Endothelial cell of umbilical vein (primary cell): Measurements from ENCODE around the gene CMC1. TPM values are rescaled to one million over a fixed set of nuclear protein-coding genes. Genes with fewer than 3 reads are reported as not detected.

Experiments used
- BruUV-seq: library from RNA; stranded (reverse); fragments of 400-500 nt; replicated peaks from 2 replicates; lab custom pipeline; 2021; lab: Mats Ljungman, UMichigan
- CTCF ChIA-PET: fragments of 300-600, 350-600 bp; sonication (Branson Sonifier 250); formaldehyde crosslinking; loops from one replicate; lab custom pipeline; 2021; ENCODE audit warnings: antibody characterized with exemption, inconsistent platforms; lab: Charles Lee
- POLR2A ChIA-PET: fragments of 300-600, 350-600 bp; sonication (Branson Sonifier 250); formaldehyde crosslinking; loops from one replicate; lab custom pipeline; 2021; ENCODE audit warnings: antibody characterized with exemption, inconsistent platforms; lab: Charles Lee
- DNase-seq: peaks from one replicate; pipeline ENCODE4 v3.0.0-alpha.2; 2011; ENCODE audit warnings: low read depth, low spot score
- FAIRE-seq: peaks from 2 replicates; lab custom pipeline; 2011; peaks lifted over from hg19 to GRCh38; lab: Jason Lieb, UNC
- H2AFZ ChIP-seq: 2 replicates; pipeline ENCODE4 v1.6.0; 2012; ENCODE audit warnings: low read depth, low read length, control low read depth, inconsistent platforms
- H3K27ac ChIP-seq: 2 replicates; pipeline ENCODE4 v1.5.1; 2011; ENCODE audit warnings: low read depth, mild to moderate bottlenecking, control low read depth, low read length, moderate library complexity; ENCODE audit not compliant: insufficient read depth
- H3K27me3 ChIP-seq, 2 experiments: 2 replicates each; pipeline versions ENCODE4 v1.6.0 to v1.6.1; 2011; ENCODE audit warnings: low read length in 2 of 2, mixed read lengths in 1 of 2; ENCODE audit not compliant: control insufficient read depth in 2 of 2, insufficient read depth in 2 of 2
- H3K36me3 ChIP-seq, 2 experiments: 2 replicates in 1 of 2; 3 replicates in 1 of 2; pipeline ENCODE4 v1.5.1; 2011; ENCODE audit warnings: low read length in 2 of 2, mild to moderate bottlenecking in 1 of 2, moderate library complexity in 1 of 2; ENCODE audit not compliant: control insufficient read depth in 2 of 2, insufficient read depth in 2 of 2; ENCODE audit errors: extremely low read depth in 1 of 2
- H3K4me1 ChIP-seq: 3 replicates; pipeline ENCODE4 v1.5.1; 2011; ENCODE audit warnings: mild to moderate bottlenecking, low read length; ENCODE audit not compliant: control insufficient read depth, insufficient read depth; ENCODE audit errors: extremely low read depth
- H3K4me2 ChIP-seq: 2 replicates; pipeline ENCODE4 v1.6.1; 2011; ENCODE audit warnings: low read length, control low read depth, mixed read lengths; ENCODE audit not compliant: insufficient read depth
- H3K4me3 ChIP-seq, 3 experiments: fragments of 200-600 bp in 1 of 3; sonication (generic), shearing (Covaris generic) in 1 of 3; replicated peaks in 1 of 3; 2 replicates each; pipeline ENCODE4 v1.5.1; 2011 to 2016; ENCODE audit warnings: control low read depth in 3 of 3, low read length in 3 of 3, mild to moderate bottlenecking in 2 of 3, inconsistent platforms in 1 of 3, low read depth in 1 of 3, moderate library complexity in 1 of 3; ENCODE audit not compliant: insufficient read depth in 1 of 3
- H3K79me2 ChIP-seq: 2 replicates; pipeline ENCODE4 v1.6.0; 2012; ENCODE audit warnings: low read length, inconsistent platforms; ENCODE audit not compliant: control insufficient read depth, insufficient read depth
- H3K9ac ChIP-seq: replicated peaks from 2 replicates; pipeline ENCODE3; 2011; ENCODE audit warnings: low read length, control low read depth; ENCODE audit not compliant: insufficient read depth; ENCODE audit errors: extremely low read depth
- H3K9me1 ChIP-seq: replicated peaks from 3 replicates; pipeline ENCODE4 v1.6.0; 2011; ENCODE audit warnings: mild to moderate bottlenecking, low read length; ENCODE audit not compliant: control insufficient read depth, insufficient read depth; ENCODE audit errors: extremely low read depth
- H3K9me3 ChIP-seq: replicated peaks from 2 replicates; pipeline ENCODE4 v1.5.1; 2012; ENCODE audit warnings: low read length, inconsistent platforms; ENCODE audit not compliant: control insufficient read depth, insufficient read depth
- H4K20me1 ChIP-seq: replicated peaks from 2 replicates; pipeline ENCODE3; 2011; ENCODE audit warnings: mild to moderate bottlenecking, low read length; ENCODE audit not compliant: control insufficient read depth, insufficient read depth; ENCODE audit errors: extremely low read depth
- EZH2 ChIP-seq: IDR thresholded peaks from 2 replicates; pipeline ENCODE4 v1.6.1; 2012; ENCODE audit warnings: borderline replicate concordance, low read depth, mild to moderate bottlenecking, moderate library complexity, low read length, inconsistent platforms; ENCODE audit not compliant: severe bottlenecking
- FOS ChIP-seq: IDR thresholded peaks from 2 replicates; pipeline ENCODE4 v1.6.1; 2011; ENCODE audit warnings: mild to moderate bottlenecking, low read length, moderate library complexity, borderline replicate concordance; ENCODE audit not compliant: insufficient read depth
- GATA2 ChIP-seq: IDR thresholded peaks from 2 replicates; pipeline ENCODE4 v1.7.0; 2011; ENCODE audit warnings: low read depth, mild to moderate bottlenecking, moderate library complexity, mixed read lengths, low read length; ENCODE audit not compliant: insufficient read length, insufficient read depth
- JUN ChIP-seq: IDR thresholded peaks from 2 replicates; pipeline ENCODE4 v1.6.1; 2011; ENCODE audit warnings: borderline replicate concordance, low read depth; ENCODE audit not compliant: insufficient read length, insufficient read depth
- MYC ChIP-seq: IDR thresholded peaks from one replicate; pipeline ENCODE4 v1.6.1; 2011; ENCODE audit warnings: mild to moderate bottlenecking, low read depth, low read length
- POLR2A ChIP-seq: IDR thresholded peaks from 2 replicates; pipeline ENCODE4 v1.6.1; 2012; ENCODE audit warnings: low read depth, mild to moderate bottlenecking, control low read depth, low read length
- POLR2AphosphoS5 ChIP-seq: IDR thresholded peaks from 2 replicates; pipeline ENCODE4 v1.6.1; 2012; ENCODE audit warnings: low read depth, mild to moderate bottlenecking, control low read depth, low read length, moderate library complexity; ENCODE audit not compliant: insufficient read depth
- dilution Hi-C: fragments of 300-500 bp; cut with MboI; formaldehyde crosslinking; loops from one replicate; pipeline ENCODE4 v1.15.0; 2019; ENCODE audit warnings: low sequenced_read_pairs; ENCODE audit not compliant: extremely low pct_ligation_motif_present
- intact Hi-C: fragments of 100-400 bp; cut with micrococcal nuclease; formaldehyde crosslinking; loops from one replicate; pipeline ENCODE4 v1.10.0; 2022
- polyA plus RNA-seq, 4 experiments: library from polyadenylated mRNA; depleted of rRNA in 3 of 4; stranded (reverse) in 3 of 4; unstranded in 1 of 4; fragments of >200 nt; gene quantifications; 2 replicates each; pipeline versions ENCODE4 v1.2.1 to v1.2.3, GENCODE V29; 2011 to 2012; ENCODE audit warnings: missing spikeins in 1 of 4
- total RNA-seq: library from RNA; stranded (reverse); gene quantifications from 2 replicates; pipeline ENCODE4 v1.2.3, GENCODE V29; 2021
- TF ChIP-seq, protein P1 (sequence below): IDR thresholded peaks from 2 replicates; pipeline ENCODE4 v1.6.1; 2011; ENCODE audit not compliant: insufficient read depth, insufficient read length
- TF ChIP-seq, protein P2 (sequence below), 2 donors: IDR thresholded peaks; 1 replicate in 1 of 2; 2 replicates in 1 of 2; pipeline ENCODE4 v1.5.1; 2011; ENCODE audit warnings: low read length in 2 of 2, mild to moderate bottlenecking in 2 of 2, moderate library complexity in 2 of 2, control low read depth in 1 of 2, inconsistent platforms in 1 of 2, low read depth in 1 of 2; ENCODE audit not compliant: insufficient read depth in 1 of 2; ENCODE audit errors: extremely low read depth in 1 of 2

The CMC1 gene
- total and polyA plus RNA-seq, 2 donors (not counting 3 experiments of a cell fraction or from before 2014, with no cell fraction given) = 13.1 to 18.6 TPM

DNA sequence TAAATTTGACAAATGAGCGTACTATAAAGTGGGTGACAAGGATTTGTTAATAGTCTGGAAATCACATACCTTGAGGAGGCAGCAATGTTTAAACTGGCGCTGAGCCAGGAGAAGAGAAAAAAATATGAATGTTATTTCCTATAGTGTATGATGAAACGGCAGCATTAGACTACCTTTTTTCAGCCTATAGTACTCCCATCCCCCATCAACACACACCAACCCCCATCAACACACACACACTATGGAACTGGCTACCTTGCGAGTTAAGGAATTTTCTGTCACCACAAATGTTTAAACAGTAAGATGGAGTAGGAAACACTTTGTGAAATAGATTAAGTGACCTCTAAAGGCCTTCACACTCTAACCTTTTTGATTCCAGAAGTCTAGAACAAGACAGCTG is 60.3 kb downstream of the CMC1 start:
- peak; percentile 25 for DNase-seq
- Histone ChIP-seq H3K79me2 (no peaks in the 10 kb centered on the region), H3K9me1 (no peaks in the 10 kb centered on the region), H3K4me1 (no peaks in the 10 kb centered on the region), H3K27ac (no peak overlapping the region), H3K36me3 (no peaks in the 10 kb centered on the region), H3K9ac (no peak overlapping the region), H3K4me2 (no peak overlapping the region), H4K20me1 (no peaks in the 10 kb centered on the region), H3K27me3 (no peaks in the 10 kb centered on the region), H2AFZ (no peak overlapping the region), H3K9me3 (no peaks in the 10 kb centered on the region), H3K4me3 (no peak overlapping the region)
- ChIA-PET CTCF (no interaction called here), POLR2A (no interaction called here)
- intact Hi-C loops (no loop called here), dilution Hi-C loops (no loop called here)
- BruUV-seq = no TSS peak
- no peak for FAIRE-seq
- TF ChIP-seq MYC = no peak
- TF ChIP-seq FOS = no peak
- TF ChIP-seq EZH2 = no peak
- TF ChIP-seq, protein P1, sequence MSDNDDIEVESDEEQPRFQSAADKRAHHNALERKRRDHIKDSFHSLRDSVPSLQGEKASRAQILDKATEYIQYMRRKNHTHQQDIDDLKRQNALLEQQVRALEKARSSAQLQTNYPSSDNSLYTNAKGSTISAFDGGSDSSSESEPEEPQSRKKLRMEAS = no peak
- no peak for TF ChIP-seq GATA2
- no peak for TF ChIP-seq JUN
- TF ChIP-seq POLR2A = no peak
- TF ChIP-seq POLR2AphosphoS5 = no peak
- TF ChIP-seq, protein P2, sequence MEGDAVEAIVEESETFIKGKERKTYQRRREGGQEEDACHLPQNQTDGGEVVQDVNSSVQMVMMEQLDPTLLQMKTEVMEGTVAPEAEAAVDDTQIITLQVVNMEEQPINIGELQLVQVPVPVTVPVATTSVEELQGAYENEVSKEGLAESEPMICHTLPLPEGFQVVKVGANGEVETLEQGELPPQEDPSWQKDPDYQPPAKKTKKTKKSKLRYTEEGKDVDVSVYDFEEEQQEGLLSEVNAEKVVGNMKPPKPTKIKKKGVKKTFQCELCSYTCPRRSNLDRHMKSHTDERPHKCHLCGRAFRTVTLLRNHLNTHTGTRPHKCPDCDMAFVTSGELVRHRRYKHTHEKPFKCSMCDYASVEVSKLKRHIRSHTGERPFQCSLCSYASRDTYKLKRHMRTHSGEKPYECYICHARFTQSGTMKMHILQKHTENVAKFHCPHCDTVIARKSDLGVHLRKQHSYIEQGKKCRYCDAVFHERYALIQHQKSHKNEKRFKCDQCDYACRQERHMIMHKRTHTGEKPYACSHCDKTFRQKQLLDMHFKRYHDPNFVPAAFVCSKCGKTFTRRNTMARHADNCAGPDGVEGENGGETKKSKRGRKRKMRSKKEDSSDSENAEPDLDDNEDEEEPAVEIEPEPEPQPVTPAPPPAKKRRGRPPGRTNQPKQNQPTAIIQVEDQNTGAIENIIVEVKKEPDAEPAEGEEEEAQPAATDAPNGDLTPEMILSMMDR (IDR thresholded peaks at IDR 0.05; ENCODE audit: extremely low read depth in 1 of 2, insufficient read depth in 1 of 2, low read depth in 1 of 2, low read length in 2 of 2) = no peak
